Activated T-helper 1 cell treated with anti-CD3 and anti-CD28 coated beads, Interleukin-12 subunit alpha, Interleukin-12 subunit beta, Interleukin-2, Interleukin-4 antibody, amounts not matched to agents 30 ng/mL and 10 ng/mL and 1 ng/mL, durations not matched to agents 14 hours and 24 hours and 36 hours (primary cell): ENCODE measurements around the gene PAPPA. TPM values are rescaled to one million over a fixed set of nuclear protein-coding genes. Genes with fewer than 3 reads are reported as not detected.

Experiments used
- DNase-seq: peaks from one replicate; pipeline ENCODE4 v3.0.0; 2021; ENCODE audit warnings: low spot score
- H3K27ac Mint-ChIP-seq: one replicate; pipeline ENCODE4 v1.8.0; 2021; ENCODE audit warnings: mild to moderate bottlenecking, mixed read lengths
- H3K27me3 Mint-ChIP-seq: one replicate; pipeline ENCODE4 v1.8.0; 2022; ENCODE audit warnings: mild to moderate bottlenecking, moderate library complexity, mixed read lengths; ENCODE audit not compliant: insufficient read depth
- H3K36me3 Mint-ChIP-seq: one replicate; pipeline ENCODE4 v1.8.0; 2021; ENCODE audit warnings: low read depth, mixed read lengths
- H3K4me1 Mint-ChIP-seq: one replicate; pipeline ENCODE4 v1.8.0; 2021; ENCODE audit warnings: low read depth, mixed read lengths
- H3K4me3 Mint-ChIP-seq: one replicate; pipeline ENCODE4 v1.8.0; 2021; ENCODE audit warnings: mild to moderate bottlenecking, moderate library complexity, mixed read lengths
- H3K9me3 Mint-ChIP-seq: one replicate; pipeline ENCODE4 v1.8.0; 2021; ENCODE audit warnings: mixed read lengths
- intact Hi-C: fragments of 100-400 bp; cut with micrococcal nuclease; formaldehyde crosslinking; loops from one replicate; pipeline ENCODE4 v1.15.1; 2024
- total RNA-seq: library from RNA; stranded (reverse); gene quantifications from 2 replicates; pipeline ENCODE4 v1.2.3, GENCODE V29; 2022

The PAPPA gene
- total RNA-seq, 1 donor from 2014 or later = not detected

GRCh38 chr9:116313638-116314037 lies 160.0 kb downstream of the PAPPA start:
- H3K36me3 Mint-ChIP-seq = no peaks in the 10 kb centered on the region
- H3K27me3 Mint-ChIP-seq = no peaks in the 10 kb centered on the region
- no peaks in the 10 kb centered on the region for H3K9me3 Mint-ChIP-seq
- H3K4me1 Mint-ChIP-seq = no peaks in the 10 kb centered on the region
- intact Hi-C loops = no loop called here
- no peak for DNase-seq
- no peak overlapping the region for H3K27ac Mint-ChIP-seq
- H3K4me3 Mint-ChIP-seq = no peak overlapping the region

GRCh38 chr9:116316246-116316645 lies 162.7 kb downstream of the PAPPA start:
- no peaks in the 10 kb centered on the region for H3K36me3 Mint-ChIP-seq
- no peak overlapping the region for H3K4me3 Mint-ChIP-seq
- DNase-seq = no peak
- no peaks in the 10 kb centered on the region for H3K4me1 Mint-ChIP-seq
- H3K9me3 Mint-ChIP-seq = no peaks in the 10 kb centered on the region
- H3K27ac Mint-ChIP-seq = no peak overlapping the region
- no peaks in the 10 kb centered on the region for H3K27me3 Mint-ChIP-seq
- intact Hi-C loops = no loop called here

GRCh38 chr9:116317503-116317902 lies 163.9 kb downstream of the PAPPA start:
- intact Hi-C loops = no loop called here
- H3K9me3 Mint-ChIP-seq = no peaks in the 10 kb centered on the region

GRCh38 chr9:116318468-116319374 lies 165.1 kb downstream of the PAPPA start:
- Mint-ChIP-seq H3K36me3 (no peaks in the 10 kb centered on the region), H3K9me3 (no peaks in the 10 kb centered on the region), H3K4me1 (no peaks in the 10 kb centered on the region), H3K4me3 (no peak overlapping the region), H3K27ac (no peak overlapping the region), H3K27me3 (no peaks in the 10 kb centered on the region)
- DNase-seq = no peak
- intact Hi-C loops = no loop called here

More at GRCh38 chr9:116317503-116317902, 163.9 kb downstream of the PAPPA start:
- Mint-ChIP-seq H3K27ac (no peak overlapping the region), H3K4me3 (no peak overlapping the region), H3K36me3 (no peaks in the 10 kb centered on the region), H3K4me1 (no peaks in the 10 kb centered on the region), H3K27me3 (no peaks in the 10 kb centered on the region)
- no peak for DNase-seq

- H3K27ac Mint-ChIP-seq = no peak overlapping the region
- intact Hi-C loops = no loop called here
These were observed 165.9 kb downstream of the PAPPA start for GRCh38 chr9:116319480-116319879.

GRCh38 chr9:116320290-116320689 lies 166.7 kb downstream of the PAPPA start:
- no peaks in the 10 kb centered on the region for H3K9me3 Mint-ChIP-seq
- H3K4me3 Mint-ChIP-seq = no peak overlapping the region
- H3K36me3 Mint-ChIP-seq = no peaks in the 10 kb centered on the region
- no peak for DNase-seq
- H3K4me1 Mint-ChIP-seq = no peaks in the 10 kb centered on the region
- no peaks in the 10 kb centered on the region for H3K27me3 Mint-ChIP-seq
- intact Hi-C loops = no loop called here
- H3K27ac Mint-ChIP-seq = no peak overlapping the region

More at GRCh38 chr9:116319480-116319879, 165.9 kb downstream of the PAPPA start:
- DNase-seq = no peak
- Mint-ChIP-seq H3K4me3 (no peak overlapping the region), H3K4me1 (no peaks in the 10 kb centered on the region), H3K27me3 (no peaks in the 10 kb centered on the region), H3K9me3 (no peaks in the 10 kb centered on the region), H3K36me3 (no peaks in the 10 kb centered on the region)

- Mint-ChIP-seq H3K27me3 (no peaks in the 10 kb centered on the region), H3K4me1 (no peaks in the 10 kb centered on the region), H3K27ac (no peak overlapping the region), H3K9me3 (no peaks in the 10 kb centered on the region), H3K4me3 (no peak overlapping the region), H3K36me3 (no peaks in the 10 kb centered on the region)
- DNase-seq = no peak
- intact Hi-C loops = no loop called here
These were observed 168.9 kb downstream of the PAPPA start for GRCh38 chr9:116322521-116322920.

GRCh38 chr9:116323012-116323411 lies 169.4 kb downstream of the PAPPA start:
- intact Hi-C loops = no loop called here

GRCh38 chr9:116323571-116323970 lies 170.0 kb downstream of the PAPPA start:
- H3K4me1 Mint-ChIP-seq = no peaks in the 10 kb centered on the region
- H3K9me3 Mint-ChIP-seq = no peaks in the 10 kb centered on the region
- no peaks in the 10 kb centered on the region for H3K27me3 Mint-ChIP-seq
- no peak for DNase-seq
- no peaks in the 10 kb centered on the region for H3K36me3 Mint-ChIP-seq
- no peak overlapping the region for H3K4me3 Mint-ChIP-seq
- H3K27ac Mint-ChIP-seq = no peak overlapping the region
- intact Hi-C loops = no loop called here

More at GRCh38 chr9:116323012-116323411, 169.4 kb downstream of the PAPPA start:
- no peaks in the 10 kb centered on the region for H3K27me3 Mint-ChIP-seq
- no peaks in the 10 kb centered on the region for H3K9me3 Mint-ChIP-seq
- DNase-seq = no peak
- no peaks in the 10 kb centered on the region for H3K4me1 Mint-ChIP-seq
- H3K27ac Mint-ChIP-seq = no peak overlapping the region
- H3K36me3 Mint-ChIP-seq = no peaks in the 10 kb centered on the region
- no peak overlapping the region for H3K4me3 Mint-ChIP-seq

GRCh38 chr9:116325924-116326323 lies 172.3 kb downstream of the PAPPA start:
- Mint-ChIP-seq H3K36me3 (no peaks in the 10 kb centered on the region), H3K27ac (no peak overlapping the region), H3K27me3 (no peaks in the 10 kb centered on the region), H3K4me3 (no peak overlapping the region), H3K4me1 (no peaks in the 10 kb centered on the region), H3K9me3 (no peaks in the 10 kb centered on the region)
- no peak for DNase-seq
- intact Hi-C loops = no loop called here

GRCh38 chr9:116327701-116328405 lies 174.3 kb downstream of the PAPPA start:
- intact Hi-C loops = no loop called here
- Mint-ChIP-seq H3K9me3 (no peaks in the 10 kb centered on the region), H3K4me1 (no peaks in the 10 kb centered on the region), H3K27me3 (no peaks in the 10 kb centered on the region), H3K36me3 (no peaks in the 10 kb centered on the region), H3K4me3 (no peak overlapping the region), H3K27ac (no peak overlapping the region)
- DNase-seq = no peak

GRCh38 chr9:116329470-116329869 lies 175.9 kb downstream of the PAPPA start:
- no peak for DNase-seq
- Mint-ChIP-seq H3K4me3 (no peak overlapping the region), H3K36me3 (no peaks in the 10 kb centered on the region), H3K27ac (no peak overlapping the region), H3K4me1 (no peaks in the 10 kb centered on the region), H3K27me3 (no peaks in the 10 kb centered on the region), H3K9me3 (no peaks in the 10 kb centered on the region)
- intact Hi-C loops = no loop called here

GRCh38 chr9:116331241-116331640 lies 177.7 kb downstream of the PAPPA start:
- no peak for DNase-seq
- no peaks in the 10 kb centered on the region for H3K9me3 Mint-ChIP-seq
- H3K36me3 Mint-ChIP-seq = no peaks in the 10 kb centered on the region
- intact Hi-C loops = no loop called here
- no peaks in the 10 kb centered on the region for H3K4me1 Mint-ChIP-seq
- no peak overlapping the region for H3K4me3 Mint-ChIP-seq
- H3K27me3 Mint-ChIP-seq = no peaks in the 10 kb centered on the region
- no peak overlapping the region for H3K27ac Mint-ChIP-seq
